Measurements from ENCODE around the gene CYP4F3. TPM values are rescaled to one million over a fixed set of nuclear protein-coding genes. Genes with fewer than 3 reads are reported as not detected.
A peak's percentile ranks its signal among the peaks of the same experiment; 100 is the strongest.

The CYP4F3 gene
- total and polyA plus RNA-seq, 2 of the 13 experiments (the other 11 are each of a cell fraction or from before 2014, with no cell fraction given): 17.8 to 22.8 TPM

DNA sequence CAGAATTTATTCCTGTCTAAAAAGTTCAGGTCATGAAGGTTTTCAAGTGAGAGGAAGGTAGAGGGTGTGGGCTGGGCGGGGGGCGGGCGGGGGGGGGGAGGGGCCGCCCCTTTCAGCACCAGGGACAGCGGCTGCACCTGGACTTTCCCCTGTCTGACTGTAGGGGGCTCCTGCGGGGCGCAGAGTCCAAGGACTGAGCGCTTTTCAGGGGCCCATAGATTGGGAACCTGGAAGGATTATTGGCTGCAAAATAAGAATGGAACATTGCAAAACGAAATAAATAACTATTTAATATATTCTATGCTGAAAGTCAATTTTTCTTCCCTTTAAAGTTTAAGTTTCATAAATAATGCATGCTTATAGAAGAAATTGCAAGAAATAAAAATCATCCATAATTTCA, 8.9 kb upstream of the CYP4F3 start (continued):
- TF ChIP-seq, protein P1, sequence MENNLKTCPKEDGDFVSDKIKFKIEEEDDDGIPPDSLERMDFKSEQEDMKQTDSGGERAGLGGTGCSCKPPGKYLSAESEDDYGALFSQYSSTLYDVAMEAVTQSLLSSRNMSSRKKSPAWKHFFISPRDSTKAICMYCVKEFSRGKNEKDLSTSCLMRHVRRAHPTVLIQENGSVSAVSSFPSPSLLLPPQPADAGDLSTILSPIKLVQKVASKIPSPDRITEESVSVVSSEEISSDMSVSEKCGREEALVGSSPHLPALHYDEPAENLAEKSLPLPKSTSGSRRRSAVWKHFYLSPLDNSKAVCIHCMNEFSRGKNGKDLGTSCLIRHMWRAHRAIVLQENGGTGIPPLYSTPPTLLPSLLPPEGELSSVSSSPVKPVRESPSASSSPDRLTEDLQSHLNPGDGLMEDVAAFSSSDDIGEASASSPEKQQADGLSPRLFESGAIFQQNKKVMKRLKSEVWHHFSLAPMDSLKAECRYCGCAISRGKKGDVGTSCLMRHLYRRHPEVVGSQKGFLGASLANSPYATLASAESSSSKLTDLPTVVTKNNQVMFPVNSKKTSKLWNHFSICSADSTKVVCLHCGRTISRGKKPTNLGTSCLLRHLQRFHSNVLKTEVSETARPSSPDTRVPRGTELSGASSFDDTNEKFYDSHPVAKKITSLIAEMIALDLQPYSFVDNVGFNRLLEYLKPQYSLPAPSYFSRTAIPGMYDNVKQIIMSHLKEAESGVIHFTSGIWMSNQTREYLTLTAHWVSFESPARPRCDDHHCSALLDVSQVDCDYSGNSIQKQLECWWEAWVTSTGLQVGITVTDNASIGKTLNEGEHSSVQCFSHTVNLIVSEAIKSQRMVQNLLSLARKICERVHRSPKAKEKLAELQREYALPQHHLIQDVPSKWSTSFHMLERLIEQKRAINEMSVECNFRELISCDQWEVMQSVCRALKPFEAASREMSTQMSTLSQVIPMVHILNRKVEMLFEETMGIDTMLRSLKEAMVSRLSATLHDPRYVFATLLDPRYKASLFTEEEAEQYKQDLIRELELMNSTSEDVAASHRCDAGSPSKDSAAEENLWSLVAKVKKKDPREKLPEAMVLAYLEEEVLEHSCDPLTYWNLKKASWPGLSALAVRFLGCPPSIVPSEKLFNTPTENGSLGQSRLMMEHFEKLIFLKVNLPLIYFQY (CRISPR knock-in tag; IDR thresholded peaks at IDR 0.05; ENCODE audit: borderline replicate concordance): peak; percentile 81
- TF ChIP-seq BHLHE40 (IDR thresholded peaks at IDR 0.05; ENCODE audit: low read length) (no peak), YY1 (IDR thresholded peaks at IDR 0.05; ENCODE audit: insufficient read depth, insufficient replicate concordance, low read depth, low read length) (no peak), ELF3 (CRISPR knock-in tag; IDR thresholded peaks at IDR 0.05) (peak; percentile 53; the same call in 1 of the 2 replicates), SIX4 (CRISPR knock-in tag; IDR thresholded peaks at IDR 0.05) (peak; percentile 55; the same call in 1 of the 2 replicates), ETV6 (CRISPR knock-in tag; conservative IDR thresholded peaks at IDR 0.05) (0 out of 2 replicates have a peak, but pooled peaks have one; percentile 41), HOXA3 (CRISPR knock-in tag; IDR thresholded peaks at IDR 0.05) (0 out of 2 replicates have a peak, but pooled peaks have one; percentile 17), ZNF607 (CRISPR knock-in tag; IDR thresholded peaks at IDR 0.05; ENCODE audit: borderline replicate concordance) (0 out of 2 replicates have a peak, but pooled peaks have one; percentile 26), ZNF230 (CRISPR knock-in tag; IDR thresholded peaks at IDR 0.05) (no peak), RBFOX2 (IDR thresholded peaks at IDR 0.05; ENCODE audit: low read depth, low read length) (no peak)
- TF ChIP-seq, protein P2, sequence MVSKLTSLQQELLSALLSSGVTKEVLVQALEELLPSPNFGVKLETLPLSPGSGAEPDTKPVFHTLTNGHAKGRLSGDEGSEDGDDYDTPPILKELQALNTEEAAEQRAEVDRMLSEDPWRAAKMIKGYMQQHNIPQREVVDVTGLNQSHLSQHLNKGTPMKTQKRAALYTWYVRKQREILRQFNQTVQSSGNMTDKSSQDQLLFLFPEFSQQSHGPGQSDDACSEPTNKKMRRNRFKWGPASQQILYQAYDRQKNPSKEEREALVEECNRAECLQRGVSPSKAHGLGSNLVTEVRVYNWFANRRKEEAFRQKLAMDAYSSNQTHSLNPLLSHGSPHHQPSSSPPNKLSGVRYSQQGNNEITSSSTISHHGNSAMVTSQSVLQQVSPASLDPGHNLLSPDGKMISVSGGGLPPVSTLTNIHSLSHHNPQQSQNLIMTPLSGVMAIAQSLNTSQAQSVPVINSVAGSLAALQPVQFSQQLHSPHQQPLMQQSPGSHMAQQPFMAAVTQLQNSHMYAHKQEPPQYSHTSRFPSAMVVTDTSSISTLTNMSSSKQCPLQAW (CRISPR knock-in tag; IDR thresholded peaks at IDR 0.05): no peak
- TF ChIP-seq, protein P3, sequence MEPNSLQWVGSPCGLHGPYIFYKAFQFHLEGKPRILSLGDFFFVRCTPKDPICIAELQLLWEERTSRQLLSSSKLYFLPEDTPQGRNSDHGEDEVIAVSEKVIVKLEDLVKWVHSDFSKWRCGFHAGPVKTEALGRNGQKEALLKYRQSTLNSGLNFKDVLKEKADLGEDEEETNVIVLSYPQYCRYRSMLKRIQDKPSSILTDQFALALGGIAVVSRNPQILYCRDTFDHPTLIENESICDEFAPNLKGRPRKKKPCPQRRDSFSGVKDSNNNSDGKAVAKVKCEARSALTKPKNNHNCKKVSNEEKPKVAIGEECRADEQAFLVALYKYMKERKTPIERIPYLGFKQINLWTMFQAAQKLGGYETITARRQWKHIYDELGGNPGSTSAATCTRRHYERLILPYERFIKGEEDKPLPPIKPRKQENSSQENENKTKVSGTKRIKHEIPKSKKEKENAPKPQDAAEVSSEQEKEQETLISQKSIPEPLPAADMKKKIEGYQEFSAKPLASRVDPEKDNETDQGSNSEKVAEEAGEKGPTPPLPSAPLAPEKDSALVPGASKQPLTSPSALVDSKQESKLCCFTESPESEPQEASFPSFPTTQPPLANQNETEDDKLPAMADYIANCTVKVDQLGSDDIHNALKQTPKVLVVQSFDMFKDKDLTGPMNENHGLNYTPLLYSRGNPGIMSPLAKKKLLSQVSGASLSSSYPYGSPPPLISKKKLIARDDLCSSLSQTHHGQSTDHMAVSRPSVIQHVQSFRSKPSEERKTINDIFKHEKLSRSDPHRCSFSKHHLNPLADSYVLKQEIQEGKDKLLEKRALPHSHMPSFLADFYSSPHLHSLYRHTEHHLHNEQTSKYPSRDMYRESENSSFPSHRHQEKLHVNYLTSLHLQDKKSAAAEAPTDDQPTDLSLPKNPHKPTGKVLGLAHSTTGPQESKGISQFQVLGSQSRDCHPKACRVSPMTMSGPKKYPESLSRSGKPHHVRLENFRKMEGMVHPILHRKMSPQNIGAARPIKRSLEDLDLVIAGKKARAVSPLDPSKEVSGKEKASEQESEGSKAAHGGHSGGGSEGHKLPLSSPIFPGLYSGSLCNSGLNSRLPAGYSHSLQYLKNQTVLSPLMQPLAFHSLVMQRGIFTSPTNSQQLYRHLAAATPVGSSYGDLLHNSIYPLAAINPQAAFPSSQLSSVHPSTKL (CRISPR knock-in tag; IDR thresholded peaks at IDR 0.05): peak; percentile 59
- TF ChIP-seq, protein P4, sequence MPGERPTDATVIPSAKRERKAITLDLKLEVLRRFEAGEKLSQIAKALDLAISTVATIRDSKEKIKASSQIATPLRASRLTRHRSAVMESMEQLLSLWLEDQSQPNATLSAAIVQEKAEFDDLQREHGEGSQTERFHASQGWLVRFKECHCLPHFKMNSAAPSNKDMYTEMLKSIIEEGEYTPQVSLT (CRISPR knock-in tag; IDR thresholded peaks at IDR 0.05; ENCODE audit: borderline replicate concordance, low read depth): no peak
- TF ChIP-seq, protein P5, sequence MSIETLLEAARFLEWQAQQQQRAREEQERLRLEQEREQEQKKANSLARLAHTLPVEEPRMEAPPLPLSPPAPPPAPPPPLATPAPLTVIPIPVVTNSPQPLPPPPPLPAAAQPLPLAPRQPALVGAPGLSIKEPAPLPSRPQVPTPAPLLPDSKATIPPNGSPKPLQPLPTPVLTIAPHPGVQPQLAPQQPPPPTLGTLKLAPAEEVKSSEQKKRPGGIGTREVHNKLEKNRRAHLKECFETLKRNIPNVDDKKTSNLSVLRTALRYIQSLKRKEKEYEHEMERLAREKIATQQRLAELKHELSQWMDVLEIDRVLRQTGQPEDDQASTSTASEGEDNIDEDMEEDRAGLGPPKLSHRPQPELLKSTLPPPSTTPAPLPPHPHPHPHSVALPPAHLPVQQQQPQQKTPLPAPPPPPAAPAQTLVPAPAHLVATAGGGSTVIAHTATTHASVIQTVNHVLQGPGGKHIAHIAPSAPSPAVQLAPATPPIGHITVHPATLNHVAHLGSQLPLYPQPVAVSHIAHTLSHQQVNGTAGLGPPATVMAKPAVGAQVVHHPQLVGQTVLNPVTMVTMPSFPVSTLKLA (IDR thresholded peaks at IDR 0.05): no peak
- TF ChIP-seq, protein P6, sequence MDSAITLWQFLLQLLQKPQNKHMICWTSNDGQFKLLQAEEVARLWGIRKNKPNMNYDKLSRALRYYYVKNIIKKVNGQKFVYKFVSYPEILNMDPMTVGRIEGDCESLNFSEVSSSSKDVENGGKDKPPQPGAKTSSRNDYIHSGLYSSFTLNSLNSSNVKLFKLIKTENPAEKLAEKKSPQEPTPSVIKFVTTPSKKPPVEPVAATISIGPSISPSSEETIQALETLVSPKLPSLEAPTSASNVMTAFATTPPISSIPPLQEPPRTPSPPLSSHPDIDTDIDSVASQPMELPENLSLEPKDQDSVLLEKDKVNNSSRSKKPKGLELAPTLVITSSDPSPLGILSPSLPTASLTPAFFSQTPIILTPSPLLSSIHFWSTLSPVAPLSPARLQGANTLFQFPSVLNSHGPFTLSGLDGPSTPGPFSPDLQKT (CRISPR knock-in tag; IDR thresholded peaks at IDR 0.05; ENCODE audit: borderline replicate concordance): no peak

Measured in HepG2 (cell line).